Activated T-helper 1 cell treated with Interleukin-2 at 50 U/mL for 16 hours (primary cell): ENCODE data around the gene GPR146.
A peak's percentile ranks its signal among the peaks of the same experiment; 100 is the strongest.
"Not testable (repeated sequence)": the region's sequence is repeated elsewhere in the genome, so short reads cannot be mapped to it uniquely, and the experiment has no call there.

ENCODE experiments used
- DNase-seq: peaks from one replicate; pipeline ENCODE4 v3.0.0-alpha.2; 2020; ENCODE audit warnings: low read depth

The GPR146 gene

GRCh38 chr7:1025743-1026581, 18.4 kb upstream of the GPR146 start:
- no peak for DNase-seq

GRCh38 chr7:1026721-1027161, 17.6 kb upstream of the GPR146 start:
- no peak for DNase-seq

GRCh38 chr7:1027242-1028043, 16.9 kb upstream of the GPR146 start:
- no peak for DNase-seq

GRCh38 chr7:1028044-1028770, 16.1 kb upstream of the GPR146 start:
- DNase-seq, result peak; percentile 76

GRCh38 chr7:1028775-1029636, 15.3 kb upstream of the GPR146 start:
- DNase-seq, result peak; percentile 50

GRCh38 chr7:1029637-1030443, 14.5 kb upstream of the GPR146 start:
- DNase-seq, result no peak

GRCh38 chr7:1030444-1031070, 13.8 kb upstream of the GPR146 start:
- no peak for DNase-seq

- no peak for DNase-seq
Measured at GRCh38 chr7:1031716-1032455, 12.5 kb upstream of the GPR146 start.

GRCh38 chr7:1032536-1033181, 11.7 kb upstream of the GPR146 start:
- no peak for DNase-seq

- peak; percentile 27 for DNase-seq
Measured at GRCh38 chr7:1033546-1034145, 10.7 kb upstream of the GPR146 start.

- not testable (repeated sequence) for DNase-seq
Measured at GRCh38 chr7:1034769-1035168, 9.6 kb upstream of the GPR146 start.

- not testable (repeated sequence) for DNase-seq
Measured at GRCh38 chr7:1036164-1036928, 8.0 kb upstream of the GPR146 start.

GRCh38 chr7:1040233-1040632, 4.1 kb upstream of the GPR146 start:
- not testable (repeated sequence) for DNase-seq

GRCh38 chr7:1040790-1041189, 3.6 kb upstream of the GPR146 start:
- no peak for DNase-seq

GRCh38 chr7:1041551-1042491, 2.5 kb upstream of the GPR146 start:
- DNase-seq, result no peak

- no peak for DNase-seq
Measured at GRCh38 chr7:1042492-1042833, 1.9 kb upstream of the GPR146 start.
